ENCODE data around the gene UBTF.

The UBTF gene

DNA sequence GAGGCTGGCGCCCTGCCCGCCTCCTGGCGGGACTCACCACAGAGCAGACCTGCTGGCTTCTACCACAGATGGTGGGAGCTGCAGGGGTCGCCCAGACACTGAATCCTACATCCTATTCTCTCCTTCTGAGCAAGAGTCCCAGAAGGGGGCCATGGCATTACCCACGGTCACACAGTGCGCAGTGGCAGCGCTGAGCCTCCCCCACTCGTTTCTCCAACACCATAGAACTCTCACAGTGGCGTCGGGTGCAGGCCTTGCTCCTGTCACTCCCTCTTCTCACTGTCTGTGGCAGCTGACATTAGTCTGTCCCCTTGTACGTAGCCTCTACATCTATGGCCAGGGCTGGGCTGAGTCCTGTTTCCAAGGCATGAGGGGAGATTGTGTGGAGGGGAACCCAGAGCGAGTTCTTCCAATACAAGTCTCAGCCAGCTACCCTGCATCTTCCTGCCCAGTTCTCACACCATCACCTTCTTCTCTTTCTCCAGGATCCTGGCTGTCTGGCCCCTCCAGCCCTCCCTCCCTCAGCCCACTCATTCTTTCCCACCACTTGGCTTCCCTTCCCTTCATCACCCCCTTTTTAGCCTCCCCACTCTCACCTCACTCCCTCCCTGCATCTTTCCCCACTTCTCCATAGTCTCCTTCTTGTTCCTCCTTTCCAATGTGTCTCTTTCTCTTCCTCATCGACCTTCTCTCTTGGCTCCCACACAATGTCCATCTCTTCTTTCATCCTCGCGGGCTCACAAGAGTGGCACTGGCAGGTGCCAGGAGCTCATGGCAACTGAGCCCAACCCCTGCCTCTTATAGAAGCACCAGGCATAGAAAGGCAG lies 5.9 kb downstream of the UBTF start:
- WGBS (ENCODE audit: insufficient coverage, insufficient read length): no CpG with 5 or more reads among the region's 15 CpGs
- no peak overlapping the region for H3K4me3 ChIP-seq (ENCODE audit: low read length)
- no peaks in the 10 kb centered on the region for H3K9me3 ChIP-seq (ENCODE audit: control insufficient read depth, insufficient read depth, low read length)
- no peak for DNase-seq (ENCODE audit: low read depth, low spot score)
- H3K4me1 ChIP-seq (ENCODE audit: control insufficient read depth, insufficient read depth, low read length): no peaks in the 10 kb centered on the region; the same call in 1 of the 2 replicates
- no peak overlapping the region for H3K27ac ChIP-seq (ENCODE audit: low read length)
- H3K36me3 ChIP-seq (ENCODE audit: control insufficient read depth, insufficient read depth, low read length): peaks cover 43% of the 10 kb centered on the region
- H3K27me3 ChIP-seq (ENCODE audit: control insufficient read depth, insufficient read depth, low read length): no peaks in the 10 kb centered on the region

DNA sequence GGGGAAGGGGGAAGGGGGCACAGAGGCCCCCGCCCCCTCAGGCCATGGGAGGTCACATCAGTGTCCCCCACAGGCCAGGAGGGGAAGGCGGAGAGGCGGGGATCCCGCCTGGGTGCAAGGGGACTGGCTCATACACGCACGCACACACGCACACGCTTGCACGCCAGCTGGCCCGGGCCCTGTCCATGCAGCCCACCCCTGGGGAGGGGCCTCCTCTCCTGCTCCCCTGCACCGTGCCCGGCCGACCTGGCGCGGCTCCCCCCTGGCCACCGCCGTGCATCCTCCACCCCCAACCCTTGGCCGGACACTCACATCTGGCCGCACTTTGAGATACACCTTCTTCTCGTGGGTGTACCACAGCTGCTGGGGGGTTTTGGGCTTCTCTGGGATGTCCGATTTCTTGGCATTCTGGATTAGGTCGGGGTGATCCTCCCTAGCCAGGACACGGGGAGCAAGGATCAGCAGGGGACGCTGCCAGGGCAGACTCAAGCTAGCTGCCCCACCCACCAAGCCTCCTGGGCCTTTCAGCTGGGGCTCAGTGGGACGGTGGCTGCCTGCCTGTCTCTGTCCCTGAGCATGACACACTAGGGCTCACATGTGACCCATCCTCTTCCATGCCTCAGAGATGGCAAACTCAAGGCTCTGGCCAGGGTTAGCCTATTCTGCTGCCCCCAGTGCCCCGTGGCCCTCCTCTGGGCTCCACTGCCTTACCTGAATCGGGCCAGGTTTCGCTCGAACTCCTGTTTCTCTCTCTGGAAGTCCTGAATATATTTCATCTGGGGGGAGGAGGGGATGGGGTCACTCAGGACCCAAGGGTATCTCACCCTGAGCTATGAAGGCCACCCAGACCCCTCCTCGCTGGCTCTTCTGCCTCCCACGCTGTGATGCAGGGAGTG lies 6.7 kb downstream of the UBTF start:
- Histone ChIP-seq H3K27ac (ENCODE audit: low read length) (no peak overlapping the region), H3K4me3 (ENCODE audit: low read length) (no peak overlapping the region), H3K36me3 (ENCODE audit: control insufficient read depth, insufficient read depth, low read length) (peaks cover 47% of the 10 kb centered on the region), H3K9me3 (ENCODE audit: control insufficient read depth, insufficient read depth, low read length) (no peaks in the 10 kb centered on the region), H3K4me1 (ENCODE audit: control insufficient read depth, insufficient read depth, low read length) (no peaks in the 10 kb centered on the region; the same call in 1 of the 2 replicates), H3K27me3 (ENCODE audit: control insufficient read depth, insufficient read depth, low read length) (no peaks in the 10 kb centered on the region)
- no peak for DNase-seq (ENCODE audit: low read depth, low spot score)
- no CpG with 5 or more reads among the region's 31 CpGs for WGBS (ENCODE audit: insufficient coverage, insufficient read length)

DNA sequence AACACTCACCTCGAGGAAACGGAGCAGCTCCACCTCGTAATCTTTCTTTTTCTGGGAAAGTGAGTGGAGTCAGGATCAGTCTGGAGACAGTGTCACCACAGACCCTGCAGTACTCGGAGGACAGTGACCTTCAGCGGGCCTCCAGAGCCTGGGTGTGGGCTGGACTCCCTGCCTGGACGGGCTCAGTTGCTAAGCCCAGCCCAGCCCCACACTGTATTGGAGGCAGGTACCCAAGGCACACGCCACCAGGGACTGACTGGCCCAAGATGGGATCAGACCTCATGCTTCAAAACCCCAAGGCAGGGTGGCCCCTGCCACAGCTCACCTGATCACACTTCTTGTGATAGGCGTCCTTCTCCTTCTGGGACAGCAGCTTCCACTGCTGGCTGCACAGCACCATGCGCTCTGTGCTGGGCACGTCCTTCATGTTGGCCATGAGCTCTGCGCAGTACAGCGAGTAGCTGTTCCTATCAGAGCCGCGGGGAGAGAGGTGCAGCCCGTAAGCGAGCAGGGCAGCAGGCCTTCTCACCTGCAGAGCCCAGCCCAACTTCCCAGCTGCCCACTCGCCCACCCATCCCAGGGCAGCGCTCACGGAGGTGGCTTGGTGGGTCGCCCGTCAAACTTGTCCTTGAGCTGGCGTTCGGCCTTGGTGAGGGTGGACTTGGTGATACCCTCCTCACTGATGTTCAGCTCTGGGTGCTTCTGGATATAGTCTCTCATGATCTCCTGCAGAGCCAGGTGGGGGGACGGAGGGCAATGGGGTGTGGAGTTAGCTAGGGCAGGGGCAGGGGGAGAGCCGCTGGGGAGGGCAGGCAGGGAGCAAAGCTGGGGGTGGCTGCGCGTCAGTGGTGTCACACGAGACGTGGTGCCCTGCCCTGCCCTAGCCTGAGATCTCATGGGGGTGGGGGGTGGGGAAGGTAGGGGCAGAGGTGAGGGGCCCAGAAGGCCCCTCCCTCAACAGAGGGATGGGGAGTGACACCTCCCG lies 7.9 kb downstream of the UBTF start:
- H3K4me3 ChIP-seq (ENCODE audit: low read length): no peak overlapping the region
- no peaks in the 10 kb centered on the region; the same call in 1 of the 2 replicates for H3K4me1 ChIP-seq (ENCODE audit: control insufficient read depth, insufficient read depth, low read length)
- no peak overlapping the region for H3K27ac ChIP-seq (ENCODE audit: low read length)
- H3K36me3 ChIP-seq (ENCODE audit: control insufficient read depth, insufficient read depth, low read length): peaks cover 52% of the 10 kb centered on the region
- no CpG with 5 or more reads among the region's 30 CpGs for WGBS (ENCODE audit: insufficient coverage, insufficient read length)
- H3K27me3 ChIP-seq (ENCODE audit: control insufficient read depth, insufficient read depth, low read length): no peaks in the 10 kb centered on the region
- H3K9me3 ChIP-seq (ENCODE audit: control insufficient read depth, insufficient read depth, low read length): no peaks in the 10 kb centered on the region
- no peak for DNase-seq (ENCODE audit: low read depth, low spot score)

DNA sequence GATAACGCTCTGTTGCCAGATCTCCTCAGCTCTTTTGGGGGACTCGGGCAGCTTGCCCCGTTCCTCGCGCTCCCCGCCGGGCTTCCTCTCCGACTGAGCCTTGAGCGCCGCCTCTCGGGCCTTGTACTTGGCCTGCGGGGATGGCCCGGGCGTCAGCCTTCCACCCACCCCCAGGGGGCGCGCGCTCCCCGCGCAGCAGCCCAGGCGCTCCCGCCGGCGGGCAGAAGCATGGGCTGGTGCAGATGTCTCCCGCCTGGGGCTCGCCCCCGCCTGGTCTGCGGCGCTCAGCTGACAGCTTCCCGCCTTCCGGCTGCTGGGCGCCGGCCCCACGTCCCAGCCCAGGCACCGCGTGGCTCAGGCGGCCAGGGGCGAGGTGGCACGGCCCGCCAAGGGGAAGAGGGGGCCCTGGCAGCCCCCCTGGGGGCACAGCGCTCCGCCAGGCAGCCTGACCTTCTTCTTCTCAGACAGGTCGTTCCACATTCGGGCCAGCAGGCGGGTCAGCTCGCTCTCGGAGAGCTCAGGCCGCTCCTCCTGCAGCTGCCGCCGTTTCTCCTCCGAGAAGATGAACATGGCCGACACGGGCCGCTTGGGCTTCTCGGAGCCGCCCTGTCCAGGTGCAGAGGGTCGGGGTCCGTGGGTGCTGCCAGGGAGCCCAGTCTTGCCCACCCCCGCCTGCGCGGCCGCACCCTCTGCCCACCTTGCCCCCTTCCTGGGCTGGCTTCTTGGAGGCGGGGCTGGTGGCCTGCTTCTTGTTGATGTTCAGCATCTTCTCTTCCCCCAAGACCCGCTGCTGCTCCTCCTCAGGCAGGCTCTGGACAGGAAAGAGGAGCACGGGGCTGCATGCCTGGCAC lies 8.9 kb downstream of the UBTF start:
- Histone ChIP-seq H3K4me3 (ENCODE audit: low read length) (no peak overlapping the region), H3K9me3 (ENCODE audit: control insufficient read depth, insufficient read depth, low read length) (no peaks in the 10 kb centered on the region), H3K27ac (ENCODE audit: low read length) (no peak overlapping the region), H3K4me1 (ENCODE audit: control insufficient read depth, insufficient read depth, low read length) (no peaks in the 10 kb centered on the region; the same call in 1 of the 2 replicates), H3K36me3 (ENCODE audit: control insufficient read depth, insufficient read depth, low read length) (peaks cover 43% of the 10 kb centered on the region), H3K27me3 (ENCODE audit: control insufficient read depth, insufficient read depth, low read length) (no peaks in the 10 kb centered on the region)
- no CpG with 5 or more reads among the region's 64 CpGs for WGBS (ENCODE audit: insufficient coverage, insufficient read length)
- no peak for DNase-seq (ENCODE audit: low read depth, low spot score)

DNA sequence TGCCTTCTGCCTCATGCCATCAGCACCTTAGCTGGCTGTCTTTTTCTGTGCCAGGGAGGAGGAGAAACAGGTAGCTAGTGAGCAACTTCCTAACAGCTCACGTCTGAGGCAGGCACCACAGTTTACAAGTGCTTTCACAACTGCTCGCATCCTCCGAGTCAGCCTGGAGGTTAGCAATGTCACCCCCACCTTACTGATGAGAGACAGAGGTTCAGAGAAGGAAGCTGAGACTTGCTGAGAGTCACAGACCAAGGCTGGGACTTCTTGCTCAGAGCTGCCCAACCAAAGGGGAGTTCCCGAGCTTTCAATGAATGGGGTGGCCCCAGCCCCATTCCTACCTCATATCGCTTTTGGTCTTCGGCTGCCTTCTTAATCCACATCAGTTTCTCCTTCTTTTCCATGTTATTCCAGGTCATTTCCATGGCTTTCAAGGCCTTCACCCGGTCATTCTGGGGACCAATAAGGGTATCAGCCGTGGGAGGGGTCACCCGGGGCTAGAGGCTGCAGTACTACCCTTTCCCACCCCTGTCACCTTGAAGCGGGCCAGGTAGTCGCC lies 9.6 kb downstream of the UBTF start:
- Histone ChIP-seq H3K4me3 (ENCODE audit: low read length) (no peak overlapping the region), H3K9me3 (ENCODE audit: control insufficient read depth, insufficient read depth, low read length) (no peaks in the 10 kb centered on the region), H3K36me3 (ENCODE audit: control insufficient read depth, insufficient read depth, low read length) (peaks cover 36% of the 10 kb centered on the region), H3K27ac (ENCODE audit: low read length) (no peak overlapping the region), H3K27me3 (ENCODE audit: control insufficient read depth, insufficient read depth, low read length) (no peaks in the 10 kb centered on the region), H3K4me1 (ENCODE audit: control insufficient read depth, insufficient read depth, low read length) (no peaks in the 10 kb centered on the region; the same call in 1 of the 2 replicates)
- no CpG with 5 or more reads among the region's 11 CpGs for WGBS (ENCODE audit: insufficient coverage, insufficient read length)
- DNase-seq (ENCODE audit: low read depth, low spot score): no peak

DNA sequence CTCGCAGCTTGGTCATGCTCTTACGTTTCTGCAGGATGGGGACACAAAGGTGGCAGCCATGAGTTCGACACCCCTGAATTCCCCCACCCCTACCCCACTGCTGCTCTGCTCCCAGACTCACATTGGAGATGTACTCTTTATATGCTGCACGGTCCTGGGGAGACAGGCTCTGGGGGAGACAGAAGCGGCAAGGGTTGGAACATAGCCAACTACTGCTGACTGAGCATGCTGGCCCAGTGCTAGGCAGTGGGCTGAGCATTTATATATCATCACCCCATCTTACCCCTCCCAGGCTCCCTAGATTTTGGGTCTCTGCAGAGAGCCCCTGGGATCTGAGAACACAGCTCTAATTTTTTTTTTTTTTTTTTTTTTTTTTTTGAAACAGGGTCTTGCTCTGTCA lies 11.7 kb downstream of the UBTF start:
- H3K36me3 ChIP-seq (ENCODE audit: control insufficient read depth, insufficient read depth, low read length): peaks cover 36% of the 10 kb centered on the region
- no peak overlapping the region for H3K4me3 ChIP-seq (ENCODE audit: low read length)
- no peak overlapping the region for H3K27ac ChIP-seq (ENCODE audit: low read length)
- peaks cover 3% of the 10 kb centered on the region for H3K4me1 ChIP-seq (ENCODE audit: control insufficient read depth, insufficient read depth, low read length)
- DNase-seq (ENCODE audit: low read depth, low spot score): no peak
- no CpG with 5 or more reads among the region's 5 CpGs for WGBS (ENCODE audit: insufficient coverage, insufficient read length)
- H3K9me3 ChIP-seq (ENCODE audit: control insufficient read depth, insufficient read depth, low read length): no peaks in the 10 kb centered on the region
- H3K27me3 ChIP-seq (ENCODE audit: control insufficient read depth, insufficient read depth, low read length): no peaks in the 10 kb centered on the region

DNA sequence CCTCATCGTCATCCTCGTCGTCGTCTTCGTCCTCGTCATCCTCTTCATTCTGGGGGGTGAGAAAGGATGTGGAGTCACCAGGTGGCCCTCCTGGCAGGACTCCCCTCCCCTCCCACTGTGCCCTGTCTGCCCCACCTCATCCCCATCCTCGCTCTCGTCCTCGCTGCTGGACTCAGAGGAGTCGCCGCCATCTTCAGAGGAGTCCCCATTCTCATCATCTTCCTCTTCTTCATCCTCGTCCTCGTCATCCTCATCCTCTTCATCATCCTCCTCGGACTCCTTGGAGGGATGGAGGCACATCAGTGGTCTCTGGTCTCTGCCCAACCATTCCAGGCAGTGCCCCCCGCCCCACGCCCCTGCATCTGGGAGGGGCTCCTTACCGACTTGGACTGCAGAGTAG lies 12.2 kb downstream of the UBTF start:
- no peaks in the 10 kb centered on the region for H3K27me3 ChIP-seq (ENCODE audit: control insufficient read depth, insufficient read depth, low read length)
- peaks cover 36% of the 10 kb centered on the region for H3K36me3 ChIP-seq (ENCODE audit: control insufficient read depth, insufficient read depth, low read length)
- DNase-seq (ENCODE audit: low read depth, low spot score): no peak
- peaks cover 3% of the 10 kb centered on the region for H3K4me1 ChIP-seq (ENCODE audit: control insufficient read depth, insufficient read depth, low read length)
- WGBS (ENCODE audit: insufficient coverage, insufficient read length): no CpG with 5 or more reads among the region's 17 CpGs
- no peak overlapping the region for H3K27ac ChIP-seq (ENCODE audit: low read length)
- no peaks in the 10 kb centered on the region for H3K9me3 ChIP-seq (ENCODE audit: control insufficient read depth, insufficient read depth, low read length)
- H3K4me3 ChIP-seq (ENCODE audit: low read length): no peak overlapping the region

DNA sequence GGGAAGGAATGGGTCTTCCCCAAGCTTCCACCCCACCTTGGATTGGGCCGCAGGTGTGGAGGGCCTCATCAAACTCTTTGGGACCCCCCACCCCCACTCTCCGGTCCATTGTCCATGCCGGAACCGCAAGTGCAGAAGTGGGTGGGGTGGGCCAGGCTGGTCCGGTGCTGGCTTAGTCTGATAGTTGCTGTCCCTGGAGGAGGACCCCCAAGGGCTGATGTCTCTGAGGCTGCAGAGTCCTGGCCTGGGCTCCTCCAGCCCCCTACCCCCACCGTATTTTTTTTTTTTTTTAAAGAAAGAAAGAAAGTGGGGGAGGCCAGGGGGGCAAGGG lies 12.7 kb downstream of the UBTF start:
- Histone ChIP-seq H3K4me1 (ENCODE audit: control insufficient read depth, insufficient read depth, low read length) (peaks cover 3% of the 10 kb centered on the region), H3K4me3 (ENCODE audit: low read length) (no peak overlapping the region), H3K27me3 (ENCODE audit: control insufficient read depth, insufficient read depth, low read length) (no peaks in the 10 kb centered on the region), H3K27ac (ENCODE audit: low read length) (no peak overlapping the region), H3K36me3 (ENCODE audit: control insufficient read depth, insufficient read depth, low read length) (peaks cover 32% of the 10 kb centered on the region), H3K9me3 (ENCODE audit: control insufficient read depth, insufficient read depth, low read length) (no peaks in the 10 kb centered on the region)
- DNase-seq (ENCODE audit: low read depth, low spot score): no peak
- no CpG with 5 or more reads among the region's 6 CpGs for WGBS (ENCODE audit: insufficient coverage, insufficient read length)

Measured in iPS DF 6.9 (cell line).